ENCODE data around the gene KAT6B. TPM values are rescaled to one million over a fixed set of nuclear protein-coding genes. Genes with fewer than 3 reads are reported as not detected.

The KAT6B gene
- total and polyA plus RNA-seq, 2 of the 8 experiments (the other 6 are each of a cell fraction or from before 2014, with no cell fraction given): 7.3 to 30.8 TPM

DNA sequence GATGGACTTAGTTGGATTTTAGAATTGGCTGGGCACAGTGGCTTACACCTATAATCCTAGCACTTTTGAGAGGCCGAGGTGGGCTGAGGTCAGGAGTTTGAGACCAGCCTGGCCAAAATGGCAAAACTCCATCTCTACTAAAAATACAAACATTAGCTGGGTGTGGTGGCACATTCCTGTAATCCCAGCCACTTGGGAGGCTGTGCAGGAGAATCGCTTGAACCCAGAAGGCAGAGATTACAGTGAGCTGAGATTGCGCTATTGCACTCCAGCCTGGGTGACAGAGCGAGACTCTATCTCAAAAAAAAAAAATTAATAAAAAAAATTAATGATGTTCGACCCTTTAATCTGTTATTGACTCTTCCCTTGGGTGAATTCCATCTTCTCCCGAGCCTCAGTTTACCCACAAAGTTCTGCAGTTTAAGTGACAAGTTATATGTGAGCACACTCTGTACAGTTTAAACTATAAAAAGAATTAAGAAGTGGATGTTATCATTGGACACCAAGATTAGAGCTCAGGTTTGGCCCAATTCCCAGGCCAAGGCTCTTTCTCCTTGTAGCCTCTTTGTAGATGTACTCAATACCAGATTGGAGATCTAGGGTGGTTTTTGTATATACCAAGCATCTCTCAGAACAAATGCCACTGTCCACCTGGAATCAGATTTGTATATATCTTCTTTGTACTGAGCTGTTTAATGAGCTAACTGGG, 15.0 kb downstream of the KAT6B start:
- H3K4me2 ChIP-seq (ENCODE audit: insufficient read depth in 1 of 2, low read depth in 2 of 2, low read length in 2 of 2): no peak overlapping the region
- CTCF ChIA-PET (ENCODE audit: partially characterized antibody): interaction anchor here (0.7 kb wide), 1 partner anchor 421 kb away, joined by 4 read pairs; no protein-coding TSS in a partner anchor
- H3K27me3 ChIP-seq (replicated peaks in 1 of 4; ENCODE audit: control insufficient read depth in 3 of 4, extremely low read depth in 1 of 4, insufficient read depth in 3 of 4, low read length in 3 of 4): no peaks in the 10 kb centered on the region
- no peaks in the 10 kb centered on the region for H3K79me1 ChIP-seq (ENCODE audit: low read depth, low read length)
- no peak overlapping the region for H4K8ac ChIP-seq (ENCODE audit: extremely low read depth, insufficient read depth, low read length)
- H4K20me1 ChIP-seq (replicated peaks in 1 of 2; ENCODE audit: control insufficient read depth in 1 of 2, insufficient read depth in 2 of 2, low read length in 2 of 2): peaks cover 0 to 3% of the 10 kb centered on the region in 2 experiments
- peaks cover 0 to 2% (median 0%) of the 10 kb centered on the region in 4 experiments; a peak in 1 of 7 replicates for H3K4me1 ChIP-seq (replicated peaks in 1 of 4; ENCODE audit: control insufficient read depth in 3 of 4, insufficient read depth in 4 of 4, low read length in 3 of 4)
- H3K23me2 ChIP-seq (ENCODE audit: low read depth, low read length): no peaks in the 10 kb centered on the region
- POLR2A ChIA-PET (ENCODE audit: partially characterized antibody): interaction anchor here (1.4 kb wide), 1 partner anchor 14 kb away, joined by 3 read pairs; no protein-coding TSS in a partner anchor
- no peak overlapping the region for H3K9ac ChIP-seq (replicated peaks in 1 of 4; ENCODE audit: extremely low read depth in 1 of 4, low read depth in 3 of 4, low read length in 3 of 4)
- H3K4ac ChIP-seq (replicated peaks; ENCODE audit: insufficient read length, low read depth, low read length): no peak overlapping the region
- H3K79me2 ChIP-seq (ENCODE audit: control insufficient read depth in 1 of 2, insufficient read depth in 2 of 2, low read length in 2 of 2): peaks cover 0 to 43% of the 10 kb centered on the region in 2 experiments; a peak in 2 of 4 replicates
- no peak overlapping the region for H3K14ac ChIP-seq (ENCODE audit: insufficient read length)
- H3K36me3 ChIP-seq (ENCODE audit: control insufficient read depth in 2 of 4, insufficient read depth in 4 of 4, low read length in 3 of 4): peaks cover 0 to 8% (median 2%) of the 10 kb centered on the region in 4 experiments; a peak in 3 of 8 replicates
- H4K5ac ChIP-seq (ENCODE audit: insufficient read length, low read depth, low read length): no peak overlapping the region
- DNase-seq (ENCODE audit: low read depth in 1 of 2, low spot score in 2 of 2) (no peak), FAIRE-seq (no peak)
- H3K9me3 ChIP-seq (ENCODE audit: insufficient read depth in 2 of 2, low read depth in 1 of 2, low read length in 1 of 2): no peaks in the 10 kb centered on the region
- TF ChIP-seq TCF12 (IDR thresholded peaks at IDR 0.05; ENCODE audit: low read depth, low read length) (no peak), BACH1 (IDR thresholded peaks at IDR 0.05; ENCODE audit: low read length) (no peak)
- H3K18ac ChIP-seq (ENCODE audit: extremely low read depth, low read length): no peak overlapping the region
- no peak overlapping the region for H2AFZ ChIP-seq (ENCODE audit: low read length)
- H3K27ac ChIP-seq (ENCODE audit: low read depth, low read length): no peak overlapping the region
- no peak overlapping the region for H2BK20ac ChIP-seq (ENCODE audit: low read length)
- no peak overlapping the region for H3K56ac ChIP-seq (replicated peaks; ENCODE audit: insufficient read length, low read depth, low read length)
- H2BK12ac ChIP-seq (ENCODE audit: low read depth, low read length): no peak overlapping the region
- no peak overlapping the region for H2AK5ac ChIP-seq (ENCODE audit: low read depth, low read length)
- no peak overlapping the region for H3K23ac ChIP-seq (ENCODE audit: insufficient read length)
- H3K4me3 ChIP-seq (ENCODE audit: extremely low read depth in 1 of 4, insufficient read depth in 2 of 4, low read depth in 3 of 4, low read length in 4 of 4): no peak overlapping the region
- H2BK15ac ChIP-seq (ENCODE audit: low read length): no peak overlapping the region
- H4K91ac ChIP-seq (replicated peaks; ENCODE audit: insufficient read length, low read length): no peak overlapping the region
- 97% methylated on average over 6 of the region's 6 CpGs; no CpG with 5 or more reads in 1 of the 2 experiments for WGBS, 2 experiments (ENCODE audit: extremely low coverage in 1 of 2, insufficient coverage in 1 of 2, insufficient read length in 1 of 2, insufficient replicate concordance in 2 of 2, low coverage in 1 of 2, low lambda C conversion rate in 2 of 2, missing lambda C conversion rate in 1 of 2)
- H2BK5ac ChIP-seq (ENCODE audit: low read depth, low read length): no peak overlapping the region
- no peak overlapping the region for H2BK120ac ChIP-seq (replicated peaks; ENCODE audit: low read depth, low read length)

All from H1 (cell line).